OCI-LY1 (cell line): ENCODE data around the gene KEAP1.

Source experiments
- H2AFZ ChIP-seq: fragments of 200-600 bp; sonication (generic), shearing (Covaris generic); 2 replicates; pipeline ENCODE4 v1.6.0; 2014; ENCODE audit warnings: antibody characterized with exemption, mild to moderate bottlenecking, low read length
- H3F3A ChIP-seq: fragments of 200-600 bp; sonication (generic), shearing (Covaris generic); 2 replicates; pipeline ENCODE4 v1.6.0; 2014; ENCODE audit warnings: mild to moderate bottlenecking, antibody characterized with exemption, low read length, moderate library complexity; ENCODE audit not compliant: insufficient read depth
- H3K27ac ChIP-seq: fragments of 200-600 bp; sonication (generic); 2 replicates; pipeline ENCODE4 v1.5.1; 2014; ENCODE audit warnings: low read length, mixed run types, mild to moderate bottlenecking, low read depth; ENCODE audit not compliant: poor library complexity, severe bottlenecking
- H3K27me3 ChIP-seq: fragments of 200-600 bp; sonication (generic); 2 replicates; pipeline ENCODE4 v1.6.0; 2014; ENCODE audit warnings: antibody characterized with exemption, mild to moderate bottlenecking, low read length, moderate library complexity; ENCODE audit not compliant: insufficient read depth
- H3K36me3 ChIP-seq: fragments of 200-600 bp; sonication (generic); 2 replicates; pipeline ENCODE4 v1.6.1; 2014; ENCODE audit warnings: mild to moderate bottlenecking, antibody characterized with exemption, low read length, moderate library complexity, mixed read lengths; ENCODE audit not compliant: insufficient read depth
- H3K4me1 ChIP-seq: fragments of 200-600 bp; sonication (generic); 2 replicates; pipeline ENCODE4 v1.5.1; 2014; ENCODE audit warnings: mild to moderate bottlenecking, low read length, moderate library complexity; ENCODE audit not compliant: insufficient read depth, severe bottlenecking
- H3K4me2 ChIP-seq: fragments of 200-600 bp; sonication (generic), shearing (Covaris generic); 2 replicates; pipeline ENCODE4 v1.6.1; 2014; ENCODE audit warnings: low read length
- H3K4me3 ChIP-seq: fragments of 200-600 bp; sonication (generic); 2 replicates; pipeline ENCODE4 v1.5.1; 2014; ENCODE audit warnings: low read length, low read depth, mild to moderate bottlenecking, mixed read lengths; ENCODE audit not compliant: poor library complexity, severe bottlenecking
- H3K79me2 ChIP-seq: fragments of 200-600 bp; shearing (Covaris generic); 2 replicates; pipeline ENCODE4 v1.6.1; 2016; ENCODE audit warnings: mixed run types, low read length, mixed read lengths; ENCODE audit not compliant: insufficient read depth
- H3K9ac ChIP-seq: fragments of 200-600 bp; sonication (generic), shearing (Covaris generic); 2 replicates; pipeline ENCODE4 v1.6.1; 2014; ENCODE audit warnings: mild to moderate bottlenecking, low read length, mixed read lengths
- H3K9me2 ChIP-seq: fragments of 200-600 bp; sonication (generic), shearing (Covaris generic); 2 replicates; pipeline ENCODE4 v1.6.1; 2014; ENCODE audit warnings: low read depth, mild to moderate bottlenecking, low read length, mixed read lengths
- H3K9me3 ChIP-seq: fragments of 200-600 bp; shearing (Covaris generic); 2 replicates; pipeline ENCODE4 v1.6.1; 2014; ENCODE audit warnings: low read length, mixed read lengths
- H4K20me1 ChIP-seq: fragments of 200-600 bp; sonication (generic), shearing (Covaris generic); 2 replicates; pipeline ENCODE4 v1.6.0; 2016; ENCODE audit warnings: mild to moderate bottlenecking, low read length; ENCODE audit not compliant: insufficient read depth
- CTCF ChIP-seq: fragments of 200-600 bp; sonication (generic), shearing (Covaris generic); IDR thresholded peaks from 2 replicates; pipeline ENCODE4 v1.5.1; 2017; ENCODE audit warnings: mild to moderate bottlenecking, antibody characterized with exemption, low read length, moderate library complexity, mixed read lengths
- EZH2 ChIP-seq: fragments of 200-600 bp; sonication (generic), shearing (Covaris generic); IDR thresholded peaks from 2 replicates; pipeline ENCODE4 v1.8.0; 2017; ENCODE audit warnings: borderline replicate concordance, mixed run types, mild to moderate bottlenecking, antibody characterized with exemption, low read length, moderate library complexity, mixed read lengths

KEAP1 gene

GRCh38 chr19:10454267-10454666 lies 48.9 kb downstream of the KEAP1 start:
- Histone ChIP-seq H3K36me3 (no peaks in the 10 kb centered on the region), H3F3A (no peaks in the 10 kb centered on the region), H3K4me2 (no peak overlapping the region), H3K4me3 (no peak overlapping the region), H3K27me3 (peaks cover 4% of the 10 kb centered on the region; the same call in 1 of the 2 replicates), H3K9me3 (no peaks in the 10 kb centered on the region), H3K9me2 (no peaks in the 10 kb centered on the region), H3K9ac (no peak overlapping the region), H3K79me2 (no peaks in the 10 kb centered on the region), H3K4me1 (no peaks in the 10 kb centered on the region), H2AFZ (no peak overlapping the region), H4K20me1 (no peaks in the 10 kb centered on the region), H3K27ac (no peak overlapping the region)
- TF ChIP-seq CTCF, result no peak
- TF ChIP-seq EZH2, result no peak

GRCh38 chr19:10453852-10454251 lies 49.3 kb downstream of the KEAP1 start:
- H3K27ac ChIP-seq, result no peak overlapping the region
- no peaks in the 10 kb centered on the region for H3F3A ChIP-seq
- no peak overlapping the region for H3K4me3 ChIP-seq
- no peak overlapping the region for H2AFZ ChIP-seq
- no peaks in the 10 kb centered on the region for H3K9me3 ChIP-seq
- no peak overlapping the region for H3K4me2 ChIP-seq
- no peak overlapping the region for H3K9ac ChIP-seq
- peaks cover 8% of the 10 kb centered on the region; the same call in 1 of the 2 replicates for H3K27me3 ChIP-seq
- H3K4me1 ChIP-seq, result no peaks in the 10 kb centered on the region
- H3K36me3 ChIP-seq, result no peaks in the 10 kb centered on the region
- H3K79me2 ChIP-seq, result no peaks in the 10 kb centered on the region
- no peak for TF ChIP-seq CTCF
- no peak for TF ChIP-seq EZH2
- no peaks in the 10 kb centered on the region for H4K20me1 ChIP-seq
- no peaks in the 10 kb centered on the region for H3K9me2 ChIP-seq

GRCh38 chr19:10452726-10453618 lies 50.2 kb downstream of the KEAP1 start:
- Histone ChIP-seq H3K79me2 (no peaks in the 10 kb centered on the region), H3F3A (no peaks in the 10 kb centered on the region), H3K4me3 (no peak overlapping the region), H3K36me3 (no peaks in the 10 kb centered on the region), H3K9ac (no peak overlapping the region), H4K20me1 (no peaks in the 10 kb centered on the region), H3K9me2 (no peaks in the 10 kb centered on the region), H3K27me3 (peaks cover 10% of the 10 kb centered on the region; the same call in 1 of the 2 replicates), H3K27ac (no peak overlapping the region), H3K9me3 (no peaks in the 10 kb centered on the region), H3K4me1 (no peaks in the 10 kb centered on the region), H2AFZ (no peak overlapping the region), H3K4me2 (no peak overlapping the region)
- TF ChIP-seq CTCF (no peak), EZH2 (no peak)
